NCI-H1930 (cell line): Measurements from ENCODE around the gene OLFML2A.
"Not testable (repeated sequence)": the region's sequence is repeated elsewhere in the genome, so short reads cannot be mapped to it uniquely, and the experiment has no call there.

Source experiments
- DNase-seq, 2 experiments: peaks; one replicate each; lab custom pipeline; 2025; lab: John Stamatoyannopoulos, UW

The OLFML2A gene

DNA sequence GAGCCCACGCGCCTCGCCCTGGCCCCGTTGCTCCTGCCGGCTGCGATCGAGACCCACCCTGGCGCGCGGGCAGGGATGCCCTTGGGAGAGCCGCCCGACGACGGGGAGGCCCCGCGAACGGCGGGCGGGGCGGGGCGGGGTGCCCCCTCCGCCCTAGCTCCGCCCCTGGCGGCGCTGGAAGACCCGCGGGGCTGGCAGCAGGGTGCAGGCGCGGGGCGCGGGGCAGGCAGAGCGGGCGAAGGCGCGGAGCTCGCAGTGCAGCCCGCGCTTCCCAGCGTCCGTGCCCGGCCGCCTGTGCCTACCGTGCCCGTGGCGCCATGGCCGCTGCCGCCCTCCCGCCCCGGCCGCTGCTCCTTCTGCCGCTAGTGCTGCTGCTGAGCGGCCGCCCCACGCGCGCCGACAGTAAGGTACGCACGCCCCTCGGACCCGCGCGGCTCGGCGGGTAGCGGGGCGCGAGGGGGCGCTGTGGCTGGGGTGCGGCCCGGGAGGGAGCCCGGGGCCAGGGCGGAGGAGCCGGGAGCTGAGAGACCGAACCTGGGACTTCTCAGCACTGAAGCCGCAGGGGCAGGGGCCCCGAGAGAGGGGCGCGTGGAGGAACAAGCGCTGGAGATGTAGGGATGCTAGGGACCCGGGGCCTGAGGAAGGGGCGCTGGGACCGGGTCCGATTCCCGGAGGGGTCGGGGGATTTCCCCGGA lies at the start of gene OLFML2A:
TSS of gene OLFML2A (plus strand) at position 180 of the 695 bp plus-strand sequence. CDS start at position 318, 138 bp downstream.
- peak; percentile 33 to 36 for DNase-seq

- DNase-seq = no peak
Measured at GRCh38 chr9:124730772-124731171, 46.2 kb upstream of the OLFML2A start.

DNA sequence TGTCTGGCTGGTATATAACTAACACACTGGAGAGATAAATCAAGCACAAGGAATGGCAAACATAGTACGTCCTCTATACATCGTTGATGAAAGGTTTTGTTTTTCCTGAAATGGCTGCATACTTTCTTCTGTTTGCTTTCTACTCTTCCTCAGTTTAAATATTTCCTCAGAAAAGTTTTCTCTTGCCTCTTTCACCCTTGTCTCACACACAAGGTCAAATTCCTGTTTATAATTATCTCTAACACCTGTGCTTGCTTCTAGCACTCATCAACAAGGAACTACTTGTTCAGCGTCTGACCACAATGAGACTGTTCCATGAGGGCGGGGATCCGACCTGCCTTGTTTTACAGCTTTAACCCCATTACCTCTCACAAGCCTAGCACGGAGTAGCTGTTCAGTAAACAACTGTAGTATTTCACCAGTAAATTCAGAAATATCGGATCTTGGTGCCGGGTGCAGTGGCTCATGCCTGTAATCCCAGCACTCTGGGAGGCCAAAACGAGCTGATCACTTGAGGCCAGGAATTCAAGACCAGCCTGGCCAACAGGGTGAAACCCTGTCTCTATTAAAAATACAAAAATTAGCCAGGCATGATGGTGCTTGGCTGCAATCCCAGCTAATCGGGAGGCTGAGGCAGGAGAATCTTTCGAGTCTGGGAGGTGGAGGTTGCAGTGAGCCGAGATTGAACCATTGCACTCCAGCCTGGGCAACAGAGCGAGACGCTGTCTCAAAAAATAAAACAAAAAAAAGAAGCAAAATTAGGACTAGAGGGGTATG lies 42.8 kb upstream of the OLFML2A start:
- no peak for DNase-seq

DNA sequence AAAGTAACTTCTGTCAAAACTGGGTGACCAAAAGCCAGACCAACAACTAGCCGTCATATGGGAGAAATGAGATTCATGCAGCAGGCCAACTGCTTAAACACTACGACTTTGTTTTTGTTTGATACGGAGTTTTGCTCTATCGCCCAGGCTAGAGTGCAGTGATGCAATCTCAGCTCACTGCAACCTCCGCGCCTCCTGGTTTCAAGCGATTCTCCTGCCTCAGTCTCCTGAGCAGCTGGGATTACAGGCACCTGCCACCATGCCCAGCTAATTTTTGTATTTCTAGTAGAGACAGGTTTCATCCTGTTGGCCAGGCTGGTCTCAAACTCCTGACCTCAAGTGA lies 42.2 kb upstream of the OLFML2A start:
- not testable (repeated sequence) for DNase-seq

DNA sequence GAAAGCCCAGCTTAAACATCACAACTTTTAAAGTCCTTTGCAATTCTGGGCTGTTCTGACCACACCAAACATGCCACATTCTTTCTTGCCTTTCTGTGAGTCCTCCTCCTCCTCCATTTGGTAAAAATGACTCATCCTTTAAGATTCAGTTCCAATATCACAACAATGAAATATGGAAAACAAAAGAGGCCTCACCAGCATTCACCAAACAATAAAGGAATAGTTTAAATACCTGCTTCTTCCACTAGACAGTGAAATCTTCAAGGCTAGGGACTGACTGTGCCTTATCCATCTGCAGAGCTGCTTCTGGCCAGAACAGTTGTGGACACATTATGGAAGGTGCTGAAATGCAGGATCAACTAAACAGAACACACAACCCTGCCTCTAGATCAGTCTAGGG lies 41.8 kb upstream of the OLFML2A start:
- no peak for DNase-seq

DNA sequence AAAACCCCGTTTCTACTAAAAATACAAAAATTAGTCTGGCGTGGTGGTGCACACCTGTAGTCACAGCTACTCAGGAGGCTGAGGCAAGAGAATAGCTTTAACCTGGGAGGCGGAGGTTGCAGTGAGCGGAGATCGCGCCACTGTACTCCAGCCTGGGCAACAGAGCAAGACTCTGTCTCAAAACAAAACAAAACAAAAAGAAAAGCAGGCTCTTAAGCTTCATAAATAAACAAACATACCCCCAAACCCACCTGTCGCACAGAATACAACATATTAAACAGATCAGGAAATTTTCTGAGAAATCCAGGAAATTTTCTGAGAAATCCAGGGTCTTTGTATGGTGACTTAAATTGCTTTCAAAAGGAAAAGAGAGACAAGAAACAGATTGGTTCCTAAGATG lies 38.9 kb upstream of the OLFML2A start:
- DNase-seq = not testable (repeated sequence)

GRCh38 chr9:124739360-124739759 lies 37.6 kb upstream of the OLFML2A start:
- no peak for DNase-seq

GRCh38 chr9:124741149-124741548 lies 35.8 kb upstream of the OLFML2A start:
- no peak for DNase-seq

GRCh38 chr9:124741662-124742061 lies 35.3 kb upstream of the OLFML2A start:
- DNase-seq = no peak

DNA sequence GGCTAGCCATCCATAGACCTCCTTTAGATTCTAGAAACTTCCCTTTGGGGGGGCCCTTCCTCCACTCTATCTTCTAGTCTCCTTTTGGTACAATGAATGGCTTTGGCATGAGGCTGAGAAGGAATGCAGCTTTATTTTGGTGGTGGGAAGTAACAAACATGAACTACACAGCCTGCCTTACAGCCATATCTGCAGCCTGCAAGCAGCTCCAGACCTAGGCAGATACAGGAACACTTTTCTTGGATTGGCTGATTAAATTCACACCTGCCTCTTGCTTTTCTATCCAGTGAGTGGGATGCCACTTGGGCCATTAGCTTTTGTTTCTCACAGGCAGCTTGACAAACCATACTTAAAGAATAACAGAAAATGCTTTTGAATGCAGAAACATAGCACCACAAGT lies 34.0 kb upstream of the OLFML2A start:
- no peak for DNase-seq

GRCh38 chr9:124743686-124744348 lies 33.1 kb upstream of the OLFML2A start:
- DNase-seq = no peak

DNA sequence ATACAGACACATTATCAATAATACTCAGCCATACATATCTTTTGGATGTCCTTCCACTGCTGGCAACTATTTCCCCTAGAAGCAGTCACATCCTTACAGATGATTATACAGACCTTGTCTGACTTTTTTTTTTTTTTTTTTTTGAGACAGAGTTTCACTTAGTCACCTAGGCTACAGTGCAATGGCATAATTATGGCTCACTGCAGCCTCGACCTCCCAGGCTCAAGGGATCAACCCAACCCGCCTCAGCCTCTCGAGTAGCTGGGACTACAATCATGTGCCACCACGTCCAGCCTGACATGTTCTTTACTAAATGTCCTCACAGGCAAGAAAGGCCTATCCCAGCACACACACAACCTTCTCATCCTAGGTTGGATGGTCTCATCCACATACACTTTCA lies 29.9 kb upstream of the OLFML2A start:
- DNase-seq = no peak

DNA sequence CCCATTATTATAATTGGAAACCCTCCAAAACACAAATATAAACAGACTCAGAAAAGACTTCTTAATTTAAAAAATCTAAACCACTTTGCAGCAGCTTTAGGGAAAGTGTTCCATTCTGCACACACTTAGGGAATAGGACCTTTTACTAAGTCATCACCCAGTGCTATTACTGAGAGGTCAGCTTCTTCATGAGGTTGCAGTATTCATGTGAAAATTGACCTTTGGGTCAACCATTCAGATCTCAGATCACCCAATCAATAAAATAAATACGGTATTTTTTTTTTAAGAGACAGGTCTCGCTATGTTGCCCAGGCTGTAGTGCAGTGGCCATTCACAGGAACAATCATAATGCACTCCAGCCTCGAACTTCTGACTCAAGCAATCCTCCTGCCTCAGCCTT lies 27.6 kb upstream of the OLFML2A start:
- no peak for DNase-seq

- no peak for DNase-seq
Measured at GRCh38 chr9:124749781-124750180, 27.2 kb upstream of the OLFML2A start.

DNA sequence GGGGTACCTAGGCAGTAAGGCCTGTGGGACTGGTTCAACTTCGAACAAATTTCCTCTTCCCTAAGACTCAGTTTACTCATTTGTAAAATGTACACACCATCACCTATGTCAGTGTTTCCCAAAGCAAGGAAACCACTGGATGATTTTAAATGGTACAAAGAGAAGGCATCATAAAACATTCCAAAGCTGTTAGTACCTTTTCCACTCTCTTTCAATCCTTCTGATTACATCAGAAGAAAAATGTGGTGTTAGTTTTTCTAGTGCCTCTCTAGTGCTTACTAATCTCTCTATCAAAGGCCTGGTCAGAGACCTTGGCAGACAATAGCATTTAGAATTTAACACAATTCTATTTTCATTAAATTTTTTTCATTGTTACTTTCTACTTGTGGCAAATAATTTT lies 24.0 kb upstream of the OLFML2A start:
- no peak for DNase-seq

DNA sequence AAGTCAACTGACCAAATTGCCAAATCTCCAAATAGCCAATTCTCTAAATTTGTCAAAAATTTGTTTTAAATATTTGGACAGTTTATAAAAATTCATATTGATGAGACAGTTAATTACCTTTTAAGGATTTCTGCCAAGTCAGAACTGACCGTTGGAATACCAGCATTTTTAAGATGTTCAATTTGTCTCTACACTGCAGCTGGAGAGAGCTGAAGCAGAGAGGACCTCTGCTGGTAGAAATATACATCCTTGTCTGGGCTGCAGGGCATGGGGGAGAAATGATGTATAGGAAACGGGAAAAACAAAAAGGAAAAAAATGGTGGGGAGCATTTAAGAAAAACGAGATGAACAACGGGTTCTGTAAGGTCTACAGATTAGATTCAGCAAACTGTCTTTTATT lies 22.6 kb upstream of the OLFML2A start:
- DNase-seq = no peak

GRCh38 chr9:124755061-124755460 lies 21.9 kb upstream of the OLFML2A start:
- DNase-seq = no peak

DNA sequence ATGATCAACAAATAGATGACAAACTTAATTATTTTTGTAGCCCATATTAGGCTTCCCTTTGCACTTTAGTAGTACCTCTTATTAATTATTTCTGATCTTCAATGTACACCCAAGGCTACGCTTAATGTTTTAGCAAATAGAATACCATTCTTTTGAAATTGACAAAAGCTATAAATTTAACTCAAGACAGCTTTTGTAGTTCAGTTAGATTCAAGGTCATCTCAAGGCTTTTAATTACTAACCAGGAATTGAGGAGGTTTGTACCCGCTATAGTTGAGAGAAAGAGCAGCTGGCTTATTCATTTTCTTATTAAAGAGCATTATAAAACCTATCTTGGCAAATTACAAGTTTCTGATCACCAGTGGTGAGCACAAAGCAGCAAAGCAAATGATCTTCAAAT lies 20.9 kb upstream of the OLFML2A start:
- no peak for DNase-seq

DNA sequence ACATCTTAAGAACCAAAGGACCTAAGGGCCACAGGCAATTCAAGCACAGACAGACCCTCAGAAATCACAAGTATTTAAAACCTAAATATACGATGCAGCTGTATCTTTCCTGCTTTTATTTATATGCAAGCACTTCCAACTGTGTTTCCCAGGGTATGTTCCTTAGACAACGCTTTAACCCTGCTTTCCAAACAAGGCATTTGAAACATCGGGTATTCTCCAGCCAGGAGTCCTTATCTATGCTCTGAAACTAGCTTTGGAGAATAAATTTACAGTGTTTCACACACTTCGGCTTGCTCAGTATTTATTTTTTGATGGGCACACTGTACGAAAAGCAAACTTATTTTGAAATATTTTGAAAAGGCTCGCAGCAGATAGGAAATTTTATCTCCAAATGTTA lies 19.3 kb upstream of the OLFML2A start:
- no peak for DNase-seq

DNA sequence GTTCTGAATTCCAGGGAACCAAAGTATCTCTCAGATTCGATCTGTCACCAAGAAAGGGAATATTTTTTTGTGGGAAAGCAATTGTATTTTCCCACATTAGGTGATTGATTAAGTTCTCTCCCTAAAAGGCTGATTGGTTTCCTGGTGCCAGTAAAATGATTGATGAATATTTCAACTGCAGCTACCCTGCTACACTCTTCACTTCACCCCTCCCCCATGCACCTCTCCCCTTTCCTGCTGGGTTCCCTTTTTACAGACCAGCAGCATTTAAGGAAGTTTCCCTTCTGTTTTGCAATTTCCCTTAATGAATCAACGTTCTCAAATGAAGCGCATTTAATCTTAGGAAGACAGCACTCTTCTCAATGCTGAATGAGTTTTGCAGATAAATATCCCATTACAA lies 18.9 kb upstream of the OLFML2A start:
- DNase-seq = no peak

GRCh38 chr9:124758691-124759090 lies 18.2 kb upstream of the OLFML2A start:
- DNase-seq = no peak

DNA sequence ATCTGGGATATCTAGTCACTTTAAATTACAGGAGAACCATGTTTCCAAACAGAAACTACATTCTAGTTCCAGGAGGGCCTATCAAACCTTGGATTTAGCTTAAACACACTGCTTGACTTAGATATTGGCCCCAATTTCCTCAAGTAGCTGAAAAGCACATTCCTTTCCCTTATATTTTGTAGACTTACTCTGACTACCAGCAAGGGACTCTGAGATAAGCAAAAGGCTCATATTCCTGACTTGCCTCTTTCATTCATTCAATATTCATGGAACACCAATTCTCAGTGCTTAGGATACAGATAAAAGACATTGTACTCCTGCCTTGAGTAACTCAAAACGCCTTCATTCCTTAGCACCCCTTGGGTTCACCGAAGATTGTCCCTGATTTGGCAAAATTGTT lies 17.6 kb upstream of the OLFML2A start:
- no peak for DNase-seq

- no peak for DNase-seq
Measured at GRCh38 chr9:124760719-124761118, 16.2 kb upstream of the OLFML2A start.
